ENCODE data around the gene ERCC1. TPM values are rescaled to one million over a fixed set of nuclear protein-coding genes. Genes with fewer than 3 reads are reported as not detected.

ERCC1 gene
- total RNA-seq, 3 donors from 2014 or later, result 89.9 to 96.7 (median 91.2) TPM

DNA sequence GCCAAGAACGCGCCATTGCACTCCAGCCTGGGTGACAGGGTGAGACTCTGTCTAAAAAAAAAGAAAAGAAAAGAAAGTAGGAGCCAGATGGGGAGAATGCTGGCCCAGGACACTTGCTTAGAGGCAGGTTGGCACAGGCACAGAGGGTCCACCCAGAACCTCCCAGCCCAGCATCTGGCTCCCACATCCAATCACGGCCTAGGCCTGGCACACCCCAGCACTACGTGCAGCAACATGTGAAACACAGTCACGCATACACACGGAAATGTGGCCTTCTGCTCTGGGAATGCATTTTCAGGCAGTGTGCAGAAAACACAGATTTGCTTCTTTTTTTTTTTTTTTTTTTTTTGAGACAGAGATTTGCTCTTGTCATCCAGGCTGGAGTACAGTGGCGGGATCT, 23.2 kb upstream of the ERCC1 start:
- H3K27ac ChIP-seq, result peak overlapping the region; percentile 66 to 100
- intact Hi-C loops (cut with DNase I; ENCODE audit: low total_unique reads), result no loop called here
- no peaks in the 10 kb centered on the region for H3K27me3 ChIP-seq
- peaks cover 3 to 17% of the 10 kb centered on the region in 2 donors for H3K4me1 ChIP-seq
- peak in 1 of 2 donors; percentile 88 for DNase-seq (ENCODE audit: low spot score in 2 of 2)
- H3K9me3 ChIP-seq, result no peaks in the 10 kb centered on the region
- TF ChIP-seq CTCF (IDR thresholded peaks at IDR 0.05) (no peak), POLR2A (IDR thresholded peaks at IDR 0.05) (no peak), POLR2AphosphoS5 (IDR thresholded peaks at IDR 0.05) (no peak)
- H3K4me3 ChIP-seq, result no peak overlapping the region
- H3K36me3 ChIP-seq, result no peaks in the 10 kb centered on the region

GRCh38 chr19:45446295-45446694, 22.6 kb upstream of the ERCC1 start:
- Histone ChIP-seq H3K27me3 (no peaks in the 10 kb centered on the region), H3K9me3 (no peaks in the 10 kb centered on the region), H3K36me3 (no peaks in the 10 kb centered on the region), H3K4me1 (peaks cover 3 to 17% of the 10 kb centered on the region in 2 donors), H3K27ac (peak overlapping the region; percentile 66 to 100), H3K4me3 (no peak overlapping the region)
- intact Hi-C loops (cut with DNase I; ENCODE audit: low total_unique reads), result no loop called here
- DNase-seq (ENCODE audit: low spot score in 2 of 2), result no peak
- no peak for TF ChIP-seq POLR2A (IDR thresholded peaks at IDR 0.05)

DNA sequence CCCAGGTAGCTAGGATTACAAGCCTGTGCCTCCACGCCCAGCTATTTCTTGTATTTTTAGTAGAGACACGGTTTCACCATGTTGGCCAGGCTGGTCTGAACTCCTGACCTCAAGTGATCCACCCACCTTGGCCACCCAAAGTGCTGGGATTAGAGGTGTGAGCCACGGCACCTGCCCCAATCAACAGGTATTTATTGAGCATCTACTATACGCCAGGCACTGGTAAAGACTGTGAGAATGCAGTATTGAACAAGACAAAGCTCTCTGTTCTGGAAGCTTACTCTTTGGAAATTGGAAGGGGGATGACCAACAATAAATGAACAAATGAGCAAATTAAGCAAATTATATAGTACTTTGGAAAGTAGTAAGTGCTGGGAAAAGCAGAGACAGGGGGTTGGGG, 21.4 kb upstream of the ERCC1 start:
- no peak for TF ChIP-seq CTCF (IDR thresholded peaks at IDR 0.05)
- no peak for TF ChIP-seq POLR2A (IDR thresholded peaks at IDR 0.05)
- no peak for TF ChIP-seq POLR2AphosphoS5 (IDR thresholded peaks at IDR 0.05)
- H3K36me3 ChIP-seq, result no peaks in the 10 kb centered on the region
- no peaks in the 10 kb centered on the region for H3K9me3 ChIP-seq
- intact Hi-C loops (cut with DNase I; ENCODE audit: low total_unique reads), result no loop called here
- no peaks in the 10 kb centered on the region for H3K27me3 ChIP-seq
- H3K4me1 ChIP-seq, result peaks cover 0 to 15% of the 10 kb centered on the region in 2 donors
- H3K27ac ChIP-seq, result peak overlapping the region; percentile 99 to 100
- no peak for DNase-seq (ENCODE audit: low spot score in 2 of 2)
- H3K4me3 ChIP-seq, result no peak overlapping the region

DNA sequence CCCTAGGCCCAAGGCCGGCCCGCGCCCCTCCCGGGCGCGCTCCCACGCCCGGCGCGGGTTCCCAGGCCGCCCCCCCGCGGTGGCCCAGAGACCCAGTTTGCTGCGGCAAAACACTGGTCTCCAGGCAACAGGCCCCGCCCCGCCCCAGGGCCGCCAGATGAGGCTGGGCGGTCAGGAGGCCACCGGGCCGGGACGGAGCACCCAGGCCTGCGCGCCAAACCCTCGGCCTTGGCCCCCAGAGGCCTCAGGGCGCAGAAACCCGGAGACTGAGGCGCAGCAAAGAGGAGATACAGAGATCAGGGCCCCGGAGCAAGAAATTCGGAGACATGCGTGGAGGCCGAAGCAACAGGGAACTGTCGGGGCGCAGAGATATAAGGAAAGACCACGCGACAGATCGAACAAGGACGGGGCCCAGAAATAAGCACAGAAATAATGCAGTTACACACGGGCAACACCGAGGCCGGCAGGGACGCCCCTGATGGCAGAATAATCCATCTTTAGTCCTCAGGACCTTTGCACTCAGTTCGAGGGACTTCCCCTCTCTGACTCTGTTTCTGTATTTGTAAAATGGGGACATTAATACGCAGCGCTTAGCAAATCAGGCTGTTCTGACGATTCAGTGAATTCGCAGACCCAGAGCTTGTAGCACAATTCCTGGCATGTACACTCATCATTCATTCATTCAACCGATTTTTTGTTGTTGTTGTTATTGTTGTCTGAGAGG, 20.8 kb upstream of the ERCC1 start:
- DNase-seq (ENCODE audit: low spot score in 2 of 2), result peak; percentile 94 to 96

GRCh38 chr19:45443462-45444317, 20.0 kb upstream of the ERCC1 start:
- Histone ChIP-seq H3K27ac (peak overlapping the region; percentile 99 to 100), H3K4me1 (peaks cover 0 to 12% of the 10 kb centered on the region in 2 donors), H3K9me3 (no peaks in the 10 kb centered on the region), H3K4me3 (peak overlapping the region; percentile 51 to 75 (median 58)), H3K36me3 (no peaks in the 10 kb centered on the region), H3K27me3 (no peaks in the 10 kb centered on the region)
- intact Hi-C loops (cut with DNase I; ENCODE audit: low total_unique reads), result no loop called here
- TF ChIP-seq POLR2AphosphoS5 (IDR thresholded peaks at IDR 0.05) (peak; percentile 93 to 97 (median 95)), CTCF (IDR thresholded peaks at IDR 0.05) (peak in 1 of 3 donors; percentile 21), POLR2A (IDR thresholded peaks at IDR 0.05) (peak; percentile 57)
- peak; percentile 99 for DNase-seq (ENCODE audit: low spot score in 2 of 2)

More for the DNA sequence above, 20.8 kb upstream of the ERCC1 start:
- intact Hi-C loops (cut with DNase I; ENCODE audit: low total_unique reads), result no loop called here
- Histone ChIP-seq H3K27me3 (no peaks in the 10 kb centered on the region), H3K4me1 (peaks cover 0 to 12% of the 10 kb centered on the region in 2 donors), H3K4me3 (peak overlapping the region; percentile 51 to 75 (median 58)), H3K36me3 (no peaks in the 10 kb centered on the region), H3K27ac (peak overlapping the region; percentile 99 to 100), H3K9me3 (no peaks in the 10 kb centered on the region)
- TF ChIP-seq POLR2A (IDR thresholded peaks at IDR 0.05) (peak; percentile 68), POLR2AphosphoS5 (IDR thresholded peaks at IDR 0.05) (peak; percentile 80 to 90 (median 81)), CTCF (IDR thresholded peaks at IDR 0.05) (peak in 1 of 3 donors; percentile 24)

Data from breast epithelium (tissue), 4 donors.